HG03565 (cell line): ENCODE measurements around the gene BEND3.
"Not testable (repeated sequence)": the region's sequence is repeated elsewhere in the genome, so short reads cannot be mapped to it uniquely, and the experiment has no call there.

Experiments
- ATAC-seq: cut with Tn5 transposase; IDR thresholded peaks from one replicate; pipeline ENCODE4 v1.9.1; 2021; ENCODE audit warnings: mild to moderate bottlenecking, moderate library complexity; ENCODE audit not compliant: unreplicated experiment

The BEND3 gene

DNA sequence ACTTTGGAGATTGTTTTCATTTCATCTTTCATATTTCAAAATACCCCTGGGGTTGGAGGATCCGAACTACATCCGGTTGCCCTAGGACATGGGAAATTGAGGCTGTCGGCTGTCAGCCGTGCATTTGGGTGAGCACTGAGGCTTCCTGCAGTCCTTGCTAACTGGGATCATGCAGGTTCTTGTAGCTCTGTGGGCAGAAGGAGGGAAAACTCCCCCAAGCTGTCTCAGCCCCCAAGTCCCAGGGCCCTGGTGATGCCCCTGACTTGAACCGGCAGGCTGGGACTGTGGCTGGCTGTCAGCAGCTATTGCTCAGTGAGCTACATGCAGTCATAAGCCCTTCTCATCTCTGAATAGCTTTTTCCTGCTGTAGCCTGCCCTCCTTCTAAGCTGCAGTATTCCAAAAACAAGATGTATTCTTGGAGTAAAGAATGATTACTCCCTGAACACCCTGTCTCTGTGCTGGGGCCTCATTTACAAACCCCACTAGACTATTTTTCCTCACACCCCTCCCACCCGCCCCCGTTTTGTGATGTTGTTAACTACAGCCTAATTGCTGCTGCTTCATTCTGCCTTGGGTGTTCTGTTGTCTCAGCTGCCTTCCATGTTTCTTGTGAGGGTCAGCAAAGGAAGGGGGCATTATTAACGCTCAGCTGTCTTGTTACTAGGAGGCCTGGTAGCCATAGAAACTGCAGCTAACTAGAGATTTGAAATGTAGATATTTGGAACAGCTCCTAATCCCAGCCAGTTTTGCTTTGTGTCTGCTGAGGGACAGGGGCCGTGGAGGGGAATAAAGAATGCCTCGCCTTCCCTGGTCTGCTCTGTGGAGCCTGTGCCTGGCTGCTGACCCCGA, 69.3 kb downstream of the BEND3 start:
- ATAC-seq = no peak

DNA sequence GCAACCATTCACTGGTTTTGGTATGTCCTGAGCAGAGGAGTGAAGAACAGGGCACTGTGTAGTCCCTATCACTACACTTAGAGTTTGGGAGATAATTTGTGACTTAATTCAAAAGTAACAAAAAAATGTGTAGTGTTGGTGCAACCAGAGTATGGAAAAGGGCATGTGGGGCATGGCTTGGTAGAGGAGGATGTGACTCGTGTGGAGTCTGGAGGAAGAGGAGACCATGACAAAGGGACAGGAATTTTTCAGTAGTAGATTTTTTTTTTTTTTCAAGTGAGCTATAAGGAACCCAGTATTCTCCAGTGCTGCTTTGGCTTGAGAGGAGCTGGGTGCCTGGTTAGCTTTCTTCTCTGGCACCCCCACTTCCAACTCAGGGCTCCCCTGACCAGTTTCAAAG, 82.2 kb downstream of the BEND3 start:
- ATAC-seq = no peak

- no peak for ATAC-seq
Measured at GRCh38 chr6:107032051-107032450, 83.3 kb downstream of the BEND3 start.

DNA sequence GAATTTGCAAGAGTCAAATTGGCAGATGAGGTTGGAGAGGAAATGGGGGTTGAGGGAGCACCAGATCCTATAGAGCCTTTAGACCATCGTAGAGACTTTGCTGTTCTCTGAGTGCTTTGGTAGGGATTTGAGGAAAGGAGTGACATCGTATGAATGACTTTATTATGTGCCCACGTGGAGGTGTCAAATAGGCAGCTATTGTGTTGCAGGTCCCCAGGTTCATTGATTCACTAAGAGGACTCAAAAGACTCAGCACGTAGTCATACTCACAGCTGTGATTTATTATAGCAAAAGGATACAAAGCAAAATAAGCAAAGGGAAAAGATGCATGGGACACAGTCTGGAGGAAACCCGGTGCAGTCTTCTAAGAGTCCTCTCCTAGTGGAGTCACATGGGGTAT, 85.2 kb downstream of the BEND3 start:
- ATAC-seq = no peak

DNA sequence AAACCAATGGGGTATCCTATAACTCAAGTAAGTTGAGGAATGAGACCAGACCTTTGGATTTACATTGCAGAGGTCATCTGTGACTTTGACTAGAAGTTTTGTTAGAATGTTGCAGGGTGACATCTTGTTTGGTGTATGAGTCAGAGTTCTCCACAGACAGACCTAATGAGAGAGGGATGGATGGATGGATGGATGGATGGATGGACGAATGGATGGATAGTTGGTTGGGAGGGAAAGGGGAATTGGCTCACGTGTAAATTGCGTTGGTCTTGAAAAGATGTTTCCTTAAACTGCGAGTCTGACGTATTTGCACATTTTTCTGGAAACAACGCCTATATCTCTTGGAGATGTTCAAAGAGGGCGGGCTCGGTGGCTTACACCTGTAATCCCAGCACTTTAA, 88.3 kb downstream of the BEND3 start:
- ATAC-seq = no peak

- ATAC-seq = no peak
Measured at GRCh38 chr6:107021446-107022185, 93.7 kb downstream of the BEND3 start.

DNA sequence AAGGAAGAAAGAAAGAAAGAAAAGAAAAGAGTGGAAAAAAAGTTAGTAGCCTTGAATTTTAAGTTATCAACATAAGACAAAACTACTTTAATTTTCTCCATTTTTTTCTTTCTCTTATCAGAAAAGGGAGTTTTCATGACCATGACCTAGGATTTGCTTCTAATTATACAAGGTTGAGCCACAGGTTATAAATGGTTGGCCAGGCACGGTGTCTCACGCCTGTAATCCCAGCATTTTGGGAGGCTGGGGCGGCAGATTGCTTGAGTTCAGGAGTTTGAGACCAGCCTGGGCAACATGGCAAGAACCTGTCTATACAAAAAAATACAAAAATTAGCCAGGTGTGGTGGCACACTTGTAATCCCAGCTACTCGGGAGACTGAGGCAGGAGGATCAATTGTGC, 95.1 kb downstream of the BEND3 start:
- ATAC-seq = no peak

- not testable (repeated sequence) for ATAC-seq
Measured at GRCh38 chr6:107019628-107020027, 95.7 kb downstream of the BEND3 start.

GRCh38 chr6:107019047-107019446, 96.3 kb downstream of the BEND3 start:
- no peak for ATAC-seq
